ENCODE data around the gene KIRREL3. TPM values are rescaled to one million over a fixed set of nuclear protein-coding genes. Genes with fewer than 3 reads are reported as not detected.

Gene KIRREL3
- total and polyA plus RNA-seq, 2 of the 8 experiments (the other 6 are each of a cell fraction or from before 2014, with no cell fraction given) = 0.29 to 0.32 TPM

DNA sequence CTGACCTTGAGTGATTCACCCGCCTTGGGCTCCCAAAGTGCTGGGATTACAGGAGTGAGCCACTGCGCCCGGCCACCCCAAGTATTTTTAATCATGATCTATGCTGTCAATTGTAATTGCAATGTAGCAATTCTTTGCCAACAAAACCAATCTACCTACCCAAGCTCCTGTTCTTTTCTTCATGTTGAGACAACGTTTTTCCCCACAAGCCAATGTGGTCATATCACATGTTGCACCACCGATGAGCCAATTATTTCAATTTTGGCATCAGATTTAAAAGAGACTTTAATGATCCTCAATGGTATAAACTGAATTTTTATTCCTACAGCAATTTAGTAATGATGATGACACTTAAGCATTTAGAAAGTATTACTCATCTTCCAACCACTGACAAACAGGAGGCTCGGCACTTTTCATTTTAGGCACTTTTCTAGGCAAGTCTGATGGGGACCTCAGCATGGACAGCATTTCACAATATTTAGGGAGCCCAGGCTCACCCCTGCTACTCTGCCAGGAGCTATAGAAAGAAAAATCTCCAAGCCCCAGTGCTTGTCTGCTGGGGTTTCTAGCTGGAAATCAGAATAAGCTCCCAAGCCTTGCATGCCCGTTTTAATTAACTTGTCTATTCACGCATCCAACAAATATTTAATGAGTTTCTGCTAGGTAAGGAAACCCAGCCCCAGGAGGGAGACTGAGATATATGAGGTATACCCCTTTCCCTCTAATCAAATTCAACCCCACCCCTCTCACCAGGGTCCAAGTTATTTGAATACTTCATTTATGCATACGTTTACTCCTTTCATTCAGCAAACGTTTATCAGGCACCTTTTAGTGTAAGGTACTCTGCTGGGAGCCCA lies 353.6 kb downstream of the KIRREL3 start:
- Histone ChIP-seq H3K79me2 (ENCODE audit: control insufficient read depth in 1 of 2, insufficient read depth in 2 of 2, low read length in 2 of 2) (no peaks in the 10 kb centered on the region), H3K56ac (replicated peaks; ENCODE audit: insufficient read length, low read depth, low read length) (no peak overlapping the region), H3K36me3 (ENCODE audit: control insufficient read depth in 2 of 4, insufficient read depth in 4 of 4, low read length in 3 of 4) (no peaks in the 10 kb centered on the region), H2BK120ac (replicated peaks; ENCODE audit: low read depth, low read length) (no peak overlapping the region), H2BK15ac (ENCODE audit: low read length) (no peak overlapping the region), H4K5ac (ENCODE audit: insufficient read length, low read depth, low read length) (no peak overlapping the region), H2AFZ (ENCODE audit: low read length) (no peak overlapping the region), H3K23me2 (ENCODE audit: low read depth, low read length) (no peaks in the 10 kb centered on the region), H3K4me1 (replicated peaks in 1 of 4; ENCODE audit: control insufficient read depth in 3 of 4, insufficient read depth in 4 of 4, low read length in 3 of 4) (peaks cover 0 to 7% (median under 1%) of the 10 kb centered on the region in 4 experiments; a peak in 1 of 7 replicates), H3K18ac (ENCODE audit: extremely low read depth, low read length) (no peak overlapping the region), H4K91ac (replicated peaks; ENCODE audit: insufficient read length, low read length) (no peak overlapping the region), H3K4me3 (ENCODE audit: extremely low read depth in 1 of 4, insufficient read depth in 2 of 4, low read depth in 3 of 4, low read length in 4 of 4) (no peak overlapping the region), H3K14ac (ENCODE audit: insufficient read length) (no peak overlapping the region), H2BK5ac (ENCODE audit: low read depth, low read length) (no peak overlapping the region), H2AK5ac (ENCODE audit: low read depth, low read length) (no peak overlapping the region), H3K79me1 (ENCODE audit: low read depth, low read length) (no peaks in the 10 kb centered on the region), H2BK12ac (ENCODE audit: low read depth, low read length) (no peak overlapping the region), H3K9ac (replicated peaks in 1 of 4; ENCODE audit: extremely low read depth in 1 of 4, low read depth in 3 of 4, low read length in 3 of 4) (no peak overlapping the region), H3K4ac (replicated peaks; ENCODE audit: insufficient read length, low read depth, low read length) (no peak overlapping the region), H3K9me3 (ENCODE audit: insufficient read depth in 2 of 2, low read depth in 1 of 2, low read length in 1 of 2) (no peaks in the 10 kb centered on the region), H3K27me3 (replicated peaks in 1 of 4; ENCODE audit: control insufficient read depth in 3 of 4, extremely low read depth in 1 of 4, insufficient read depth in 3 of 4, low read length in 3 of 4) (no peaks in the 10 kb centered on the region), H2BK20ac (ENCODE audit: low read length) (no peak overlapping the region), H4K8ac (ENCODE audit: extremely low read depth, insufficient read depth, low read length) (no peak overlapping the region), H4K20me1 (replicated peaks in 1 of 2; ENCODE audit: control insufficient read depth in 1 of 2, insufficient read depth in 2 of 2, low read length in 2 of 2) (no peaks in the 10 kb centered on the region), H3K4me2 (ENCODE audit: insufficient read depth in 1 of 2, low read depth in 2 of 2, low read length in 2 of 2) (no peak overlapping the region), H3K23ac (ENCODE audit: insufficient read length) (no peak overlapping the region), H3K27ac (ENCODE audit: low read depth, low read length) (no peak overlapping the region)
- ChIA-PET POLR2A (ENCODE audit: partially characterized antibody) (no interaction called here), CTCF (ENCODE audit: partially characterized antibody) (interaction anchor here (1.4 kb wide), 1 partner anchor 8 kb away, joined by 3 read pairs; no protein-coding TSS in a partner anchor)
- no peak for DNase-seq (ENCODE audit: low read depth in 1 of 2, low spot score in 2 of 2)
- TF ChIP-seq EZH2 (IDR thresholded peaks at IDR 0.05; ENCODE audit: low read depth, low read length, severe bottlenecking) = no peak
- no peak for TF ChIP-seq SIX5 (IDR thresholded peaks at IDR 0.05; ENCODE audit: low read depth, low read length)
- no peak for TF ChIP-seq EGR1 (IDR thresholded peaks at IDR 0.05; ENCODE audit: borderline replicate concordance, low read depth, low read length)
- TF ChIP-seq RXRA (IDR thresholded peaks at IDR 0.05; ENCODE audit: insufficient read depth, low read depth, low read length) = no peak
- TF ChIP-seq MAFK (IDR thresholded peaks at IDR 0.05; ENCODE audit: low read depth, low read length) = no peak
- WGBS, 2 experiments (ENCODE audit: extremely low coverage in 1 of 2, insufficient coverage in 1 of 2, insufficient read length in 1 of 2, insufficient replicate concordance in 2 of 2, low coverage in 1 of 2, low lambda C conversion rate in 2 of 2, missing lambda C conversion rate in 1 of 2) = 92% methylated on average over 10 of the region's 10 CpGs; no CpG with 5 or more reads in 1 of the 2 experiments
- no peak for FAIRE-seq

All from H1 (cell line).